ENCODE data around the gene EIF4G3. TPM values are rescaled to one million over a fixed set of nuclear protein-coding genes. Genes with fewer than 3 reads are reported as not detected.

The EIF4G3 gene
- total RNA-seq, 4 donors from 2014 or later: 42.1 to 63.2 (median 43.5) TPM

DNA sequence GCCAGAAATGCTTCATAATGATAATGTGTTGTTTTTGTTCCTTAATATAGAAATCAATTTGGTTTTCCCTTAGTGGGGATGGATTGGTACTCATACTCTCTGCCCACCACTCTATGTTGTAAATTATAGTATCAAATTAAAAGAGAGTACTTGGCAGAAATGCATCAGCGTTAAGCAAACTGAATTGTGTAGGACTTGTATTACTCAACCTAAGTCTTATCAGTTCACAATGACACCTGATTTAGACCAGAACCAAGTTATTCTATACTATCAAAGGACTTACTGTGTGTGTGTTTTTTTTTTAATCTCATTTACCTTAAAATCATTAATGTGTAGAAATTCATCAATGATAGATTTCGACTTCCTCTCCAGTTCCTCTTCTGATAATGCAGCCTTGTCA is 327.6 kb downstream of the EIF4G3 start:
- intact Hi-C loops (cut with DNase I; ENCODE audit: low total_unique reads): no loop called here
- ATAC-seq: no peak
- Histone ChIP-seq H3K36me3 (peaks cover 0 to 72% of the 10 kb centered on the region in 2 donors), H3K4me3 (no peak overlapping the region), H3K27me3 (no peaks in the 10 kb centered on the region), H3K9me3 (no peaks in the 10 kb centered on the region), H3K4me1 (no peaks in the 10 kb centered on the region), H3K27ac (no peak overlapping the region)
- no peak for DNase-seq
- in situ Hi-C loops (cut with MboI; ENCODE audit: low sequenced_read_pairs in 4 of 4): no loop called here
- no peak for TF ChIP-seq POLR2A (IDR thresholded peaks at IDR 0.05)
- TF ChIP-seq, protein P1, sequence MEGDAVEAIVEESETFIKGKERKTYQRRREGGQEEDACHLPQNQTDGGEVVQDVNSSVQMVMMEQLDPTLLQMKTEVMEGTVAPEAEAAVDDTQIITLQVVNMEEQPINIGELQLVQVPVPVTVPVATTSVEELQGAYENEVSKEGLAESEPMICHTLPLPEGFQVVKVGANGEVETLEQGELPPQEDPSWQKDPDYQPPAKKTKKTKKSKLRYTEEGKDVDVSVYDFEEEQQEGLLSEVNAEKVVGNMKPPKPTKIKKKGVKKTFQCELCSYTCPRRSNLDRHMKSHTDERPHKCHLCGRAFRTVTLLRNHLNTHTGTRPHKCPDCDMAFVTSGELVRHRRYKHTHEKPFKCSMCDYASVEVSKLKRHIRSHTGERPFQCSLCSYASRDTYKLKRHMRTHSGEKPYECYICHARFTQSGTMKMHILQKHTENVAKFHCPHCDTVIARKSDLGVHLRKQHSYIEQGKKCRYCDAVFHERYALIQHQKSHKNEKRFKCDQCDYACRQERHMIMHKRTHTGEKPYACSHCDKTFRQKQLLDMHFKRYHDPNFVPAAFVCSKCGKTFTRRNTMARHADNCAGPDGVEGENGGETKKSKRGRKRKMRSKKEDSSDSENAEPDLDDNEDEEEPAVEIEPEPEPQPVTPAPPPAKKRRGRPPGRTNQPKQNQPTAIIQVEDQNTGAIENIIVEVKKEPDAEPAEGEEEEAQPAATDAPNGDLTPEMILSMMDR (IDR thresholded peaks at IDR 0.05 in 4 of 5, conservative IDR thresholded peaks at IDR 0.05 in 1 of 5): no peak

DNA sequence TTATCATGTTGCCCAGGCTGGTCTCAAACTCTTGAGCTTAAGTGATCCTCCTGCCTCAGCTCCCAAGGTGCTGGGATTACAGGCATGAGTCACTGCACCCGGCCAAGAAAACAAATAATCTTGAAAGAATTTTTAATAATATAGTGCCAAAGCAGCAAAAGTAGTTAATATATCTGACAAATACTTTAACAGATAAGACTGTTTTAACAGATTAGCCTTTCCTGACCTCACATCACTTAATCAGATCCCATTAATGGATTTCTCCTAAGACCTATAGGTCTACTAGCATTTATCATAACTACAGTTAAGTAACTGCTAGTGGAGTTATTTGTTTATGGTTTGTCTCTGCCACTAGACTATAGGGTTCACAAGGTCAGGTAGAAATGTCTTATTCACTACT is 328.5 kb downstream of the EIF4G3 start:
- no peak for DNase-seq
- ATAC-seq: no peak
- H3K4me3 ChIP-seq: no peak overlapping the region
- H3K9me3 ChIP-seq: no peaks in the 10 kb centered on the region
- H3K27ac ChIP-seq: no peak overlapping the region
- H3K36me3 ChIP-seq: peaks cover 0 to 68% of the 10 kb centered on the region in 2 donors
- intact Hi-C loops (cut with DNase I; ENCODE audit: low total_unique reads) (no loop called here), in situ Hi-C loops (cut with MboI; ENCODE audit: low sequenced_read_pairs in 4 of 4) (no loop called here)
- TF ChIP-seq POLR2A (IDR thresholded peaks at IDR 0.05): no peak
- TF ChIP-seq, protein P1 (IDR thresholded peaks at IDR 0.05 in 4 of 5, conservative IDR thresholded peaks at IDR 0.05 in 1 of 5): no peak
- H3K4me1 ChIP-seq: no peaks in the 10 kb centered on the region
- H3K27me3 ChIP-seq: no peaks in the 10 kb centered on the region

GRCh38 chr1:20847611-20848080 is 329.1 kb downstream of the EIF4G3 start:
- in situ Hi-C loops (cut with MboI; ENCODE audit: low sequenced_read_pairs in 4 of 4): no loop called here
- Histone ChIP-seq H3K4me3 (no peak overlapping the region), H3K27me3 (no peaks in the 10 kb centered on the region), H3K27ac (no peak overlapping the region), H3K4me1 (no peaks in the 10 kb centered on the region), H3K9me3 (no peaks in the 10 kb centered on the region), H3K36me3 (peaks cover 0 to 63% of the 10 kb centered on the region in 2 donors)
- no peak for TF ChIP-seq POLR2A (IDR thresholded peaks at IDR 0.05)
- TF ChIP-seq, protein P1 (IDR thresholded peaks at IDR 0.05 in 4 of 5, conservative IDR thresholded peaks at IDR 0.05 in 1 of 5): no peak
- ATAC-seq (no peak), DNase-seq (no peak)
- intact Hi-C loops (cut with DNase I; ENCODE audit: low total_unique reads): no loop called here

DNA sequence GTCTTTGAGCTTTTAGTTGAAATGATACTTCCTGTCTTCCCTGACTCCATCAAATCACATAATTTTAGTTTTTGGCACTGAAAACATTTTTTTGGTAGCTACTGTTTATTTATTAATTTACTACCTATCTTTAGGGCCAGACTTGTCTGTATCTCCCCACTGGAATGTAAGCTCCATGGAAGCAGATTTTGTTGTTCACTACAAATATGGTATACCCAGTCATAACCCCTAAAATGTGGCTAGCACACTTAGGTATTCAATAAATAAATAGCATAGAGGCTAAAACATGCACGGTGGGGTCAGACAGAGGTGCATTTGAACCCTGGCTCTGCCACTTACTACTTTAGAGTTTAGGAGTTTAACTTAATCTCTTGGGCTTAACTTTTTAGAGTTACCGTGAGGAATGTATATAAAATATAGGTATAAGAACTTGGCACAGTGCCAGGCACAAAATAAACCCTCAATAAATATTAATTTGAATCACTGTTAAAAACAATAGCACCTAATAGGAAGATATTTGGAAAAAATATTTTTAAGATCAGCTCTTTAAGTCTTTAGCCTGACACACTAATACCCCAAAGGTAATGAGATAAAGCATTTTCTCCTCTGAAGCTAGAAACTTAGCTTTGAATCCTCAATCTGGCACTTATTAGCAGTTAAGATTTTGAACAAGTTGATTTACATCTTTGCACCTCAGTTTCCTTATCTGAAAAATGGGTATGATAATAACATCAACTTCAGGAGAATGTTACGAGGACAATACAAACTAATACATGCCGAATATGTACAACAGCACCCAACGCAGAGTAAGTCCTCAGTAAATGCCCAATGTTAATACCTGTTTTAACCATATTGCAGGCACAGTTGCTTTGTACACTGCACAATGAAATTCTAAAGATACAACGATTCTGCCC is 330.0 kb downstream of the EIF4G3 start:
- Histone ChIP-seq H3K36me3 (peaks cover 0 to 53% of the 10 kb centered on the region in 2 donors), H3K9me3 (no peaks in the 10 kb centered on the region), H3K27ac (no peak overlapping the region), H3K4me1 (no peaks in the 10 kb centered on the region), H3K4me3 (no peak overlapping the region), H3K27me3 (no peaks in the 10 kb centered on the region)
- no peak for ATAC-seq
- in situ Hi-C loops (cut with MboI; ENCODE audit: low sequenced_read_pairs in 4 of 4) (no loop called here), intact Hi-C loops (cut with DNase I; ENCODE audit: low total_unique reads) (no loop called here)
- TF ChIP-seq, protein P1 (IDR thresholded peaks at IDR 0.05 in 4 of 5, conservative IDR thresholded peaks at IDR 0.05 in 1 of 5): no peak
- DNase-seq: no peak

Data from gastrocnemius medialis (tissue), 4 donors.